ENCODE results near the gene TOP3B.
"Not testable (repeated sequence)": the region's sequence is repeated elsewhere in the genome, so short reads cannot be mapped to it uniquely, and the experiment has no call there.

Gene TOP3B

DNA sequence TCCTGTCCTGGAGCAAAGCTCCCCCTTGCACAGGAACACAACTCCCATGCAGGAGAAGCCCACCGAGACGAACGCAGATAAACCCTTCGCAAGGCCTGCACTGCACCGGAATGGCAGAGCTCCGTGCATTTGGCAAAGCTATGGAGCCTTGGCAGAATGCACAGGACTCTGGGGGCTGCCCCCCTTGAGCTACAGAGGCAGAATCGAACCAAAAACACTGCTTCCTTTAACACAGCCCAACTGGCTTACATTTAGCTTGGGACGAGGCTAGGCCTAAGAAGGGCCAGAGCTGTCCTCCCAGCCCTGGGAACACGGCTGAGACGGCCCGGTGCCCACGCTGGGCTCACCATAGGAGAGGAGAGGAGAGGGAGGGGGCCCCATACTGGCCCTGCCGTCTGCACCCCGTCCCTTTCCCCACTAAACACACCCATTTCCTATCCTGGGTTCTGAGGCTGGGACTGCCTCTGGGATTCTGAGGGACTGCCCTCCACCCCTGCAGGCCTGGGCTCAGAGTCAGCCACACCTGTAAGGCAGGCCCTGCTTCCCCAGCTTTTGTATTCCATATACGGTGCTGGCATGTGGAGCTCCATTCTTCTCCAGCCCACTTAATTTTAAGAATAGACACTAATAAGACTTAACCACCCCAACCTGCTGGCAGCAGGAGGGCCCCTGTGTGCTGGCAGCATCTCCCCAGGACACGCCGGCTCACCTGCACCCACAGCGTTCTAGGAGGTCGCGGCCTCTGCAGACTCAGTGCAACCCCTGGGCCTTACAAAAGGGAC, 62.9 kb downstream of the TOP3B start:
- TF ChIP-seq, protein P1, sequence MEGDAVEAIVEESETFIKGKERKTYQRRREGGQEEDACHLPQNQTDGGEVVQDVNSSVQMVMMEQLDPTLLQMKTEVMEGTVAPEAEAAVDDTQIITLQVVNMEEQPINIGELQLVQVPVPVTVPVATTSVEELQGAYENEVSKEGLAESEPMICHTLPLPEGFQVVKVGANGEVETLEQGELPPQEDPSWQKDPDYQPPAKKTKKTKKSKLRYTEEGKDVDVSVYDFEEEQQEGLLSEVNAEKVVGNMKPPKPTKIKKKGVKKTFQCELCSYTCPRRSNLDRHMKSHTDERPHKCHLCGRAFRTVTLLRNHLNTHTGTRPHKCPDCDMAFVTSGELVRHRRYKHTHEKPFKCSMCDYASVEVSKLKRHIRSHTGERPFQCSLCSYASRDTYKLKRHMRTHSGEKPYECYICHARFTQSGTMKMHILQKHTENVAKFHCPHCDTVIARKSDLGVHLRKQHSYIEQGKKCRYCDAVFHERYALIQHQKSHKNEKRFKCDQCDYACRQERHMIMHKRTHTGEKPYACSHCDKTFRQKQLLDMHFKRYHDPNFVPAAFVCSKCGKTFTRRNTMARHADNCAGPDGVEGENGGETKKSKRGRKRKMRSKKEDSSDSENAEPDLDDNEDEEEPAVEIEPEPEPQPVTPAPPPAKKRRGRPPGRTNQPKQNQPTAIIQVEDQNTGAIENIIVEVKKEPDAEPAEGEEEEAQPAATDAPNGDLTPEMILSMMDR (IDR thresholded peaks at IDR 0.05; ENCODE audit: low read depth, low read length, missing control alignments) = no peak
- DNase-seq (ENCODE audit: low read depth) = no peak
- in situ Hi-C loops (cut with HindIII; ENCODE audit: low sequenced_read_pairs) = loop anchor here (10.0 kb wide), 1 partner anchor 115 kb away; no protein-coding TSS in a partner anchor
- H3K4me3 ChIP-seq (ENCODE audit: low read depth, low read length) = no peak overlapping the region

DNA sequence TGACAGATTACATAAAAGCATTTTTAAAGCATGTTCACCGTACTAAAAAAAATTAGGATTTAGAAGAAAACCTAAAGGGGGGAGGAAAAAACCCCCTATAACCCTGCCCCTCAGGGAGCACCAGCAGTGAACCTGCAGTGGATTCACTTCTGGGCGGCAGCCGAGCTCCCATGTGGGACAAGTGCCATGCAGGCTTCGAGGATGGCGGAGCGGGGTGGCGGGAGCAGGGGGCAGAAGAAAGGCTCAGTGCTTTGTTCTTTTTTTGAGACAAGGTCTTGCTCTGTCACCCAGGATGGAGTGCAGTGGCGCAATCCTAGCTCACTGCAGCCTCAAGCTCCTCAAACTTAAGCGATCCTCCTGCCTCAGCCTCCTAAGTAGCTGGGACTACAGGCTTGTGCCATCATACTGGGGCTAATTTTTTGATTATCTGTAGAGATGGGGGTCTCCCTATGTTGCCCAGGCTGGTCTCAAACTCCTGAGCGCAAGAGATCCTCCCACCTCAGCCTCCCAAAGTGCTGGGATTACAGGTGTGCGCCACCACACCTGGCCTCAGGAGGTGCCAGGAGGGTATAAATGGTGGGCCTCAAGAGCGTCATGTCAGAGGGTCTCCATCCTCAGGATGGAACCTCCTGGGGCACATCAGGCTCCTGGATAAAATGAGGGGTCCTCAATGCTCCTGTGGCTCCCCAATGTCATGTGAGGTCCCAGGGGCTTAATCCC, 64.0 kb downstream of the TOP3B start:
- no peak overlapping the region for H3K4me3 ChIP-seq (ENCODE audit: low read depth, low read length)
- TF ChIP-seq, protein P1 (IDR thresholded peaks at IDR 0.05; ENCODE audit: low read depth, low read length, missing control alignments) = no peak
- in situ Hi-C loops (cut with HindIII; ENCODE audit: low sequenced_read_pairs) = no loop called here
- DNase-seq (ENCODE audit: low read depth) = no peak

DNA sequence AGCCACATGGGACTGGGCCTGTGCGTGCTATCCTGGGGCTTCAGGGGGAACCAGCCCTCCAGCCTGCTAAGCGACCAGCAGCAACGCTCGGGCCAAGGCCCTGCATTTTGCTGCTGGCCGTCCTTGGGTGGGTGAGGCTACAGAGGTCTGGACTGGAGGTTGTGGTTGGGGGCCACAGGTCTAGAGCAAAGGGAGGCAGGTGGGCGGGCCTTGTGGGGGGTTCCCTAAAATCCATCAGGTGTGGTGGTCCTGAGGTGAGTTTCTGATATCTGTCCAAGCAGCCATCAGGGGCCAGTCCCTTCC, 64.7 kb downstream of the TOP3B start:
- no peak overlapping the region for H3K4me3 ChIP-seq (ENCODE audit: low read depth, low read length)
- DNase-seq (ENCODE audit: low read depth) = no peak
- in situ Hi-C loops (cut with HindIII; ENCODE audit: low sequenced_read_pairs) = no loop called here
- TF ChIP-seq, protein P1 (IDR thresholded peaks at IDR 0.05; ENCODE audit: low read depth, low read length, missing control alignments) = no peak

DNA sequence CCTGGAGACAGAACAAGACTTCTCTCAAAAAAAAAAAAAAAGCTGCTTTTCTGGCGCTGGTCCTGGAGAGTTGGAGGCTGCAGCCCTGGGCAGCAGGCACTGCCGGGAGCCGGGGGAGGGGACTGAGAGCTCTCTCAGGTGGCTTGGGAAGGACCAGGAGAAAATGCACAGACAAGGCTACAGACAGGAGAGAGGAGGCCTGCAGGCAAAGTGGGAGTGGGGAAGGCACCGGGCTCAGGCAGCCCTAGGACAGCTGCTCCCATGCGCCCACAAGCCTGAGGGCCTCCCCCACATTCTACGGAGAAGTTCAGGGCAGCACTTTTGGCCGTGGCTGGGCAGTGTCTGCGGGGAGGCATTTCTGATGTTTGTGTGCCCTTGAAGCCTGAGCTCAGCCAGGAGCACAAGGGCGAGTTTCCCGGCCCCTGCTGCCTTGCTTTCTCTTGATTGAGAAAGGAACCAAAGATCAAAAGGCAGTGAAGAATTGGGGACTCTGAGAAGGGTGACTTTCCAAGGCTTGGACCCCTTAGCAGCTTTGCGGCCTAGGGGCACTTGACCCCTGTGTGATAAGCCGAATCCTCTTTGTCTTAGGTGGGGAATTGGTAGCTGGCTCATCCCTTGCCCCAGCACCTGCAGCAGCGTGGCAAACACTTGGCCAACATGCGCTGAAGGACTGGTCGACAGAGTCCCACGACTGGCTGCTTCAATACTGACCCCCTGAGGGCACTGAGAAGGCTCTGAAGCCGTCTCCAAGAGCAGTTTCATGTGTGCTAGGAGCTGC, 65.2 kb downstream of the TOP3B start:
- in situ Hi-C loops (cut with HindIII; ENCODE audit: low sequenced_read_pairs) = no loop called here
- H3K4me3 ChIP-seq (ENCODE audit: low read depth, low read length) = no peak overlapping the region
- DNase-seq (ENCODE audit: low read depth) = no peak
- TF ChIP-seq, protein P1 (IDR thresholded peaks at IDR 0.05; ENCODE audit: low read depth, low read length, missing control alignments) = no peak

DNA sequence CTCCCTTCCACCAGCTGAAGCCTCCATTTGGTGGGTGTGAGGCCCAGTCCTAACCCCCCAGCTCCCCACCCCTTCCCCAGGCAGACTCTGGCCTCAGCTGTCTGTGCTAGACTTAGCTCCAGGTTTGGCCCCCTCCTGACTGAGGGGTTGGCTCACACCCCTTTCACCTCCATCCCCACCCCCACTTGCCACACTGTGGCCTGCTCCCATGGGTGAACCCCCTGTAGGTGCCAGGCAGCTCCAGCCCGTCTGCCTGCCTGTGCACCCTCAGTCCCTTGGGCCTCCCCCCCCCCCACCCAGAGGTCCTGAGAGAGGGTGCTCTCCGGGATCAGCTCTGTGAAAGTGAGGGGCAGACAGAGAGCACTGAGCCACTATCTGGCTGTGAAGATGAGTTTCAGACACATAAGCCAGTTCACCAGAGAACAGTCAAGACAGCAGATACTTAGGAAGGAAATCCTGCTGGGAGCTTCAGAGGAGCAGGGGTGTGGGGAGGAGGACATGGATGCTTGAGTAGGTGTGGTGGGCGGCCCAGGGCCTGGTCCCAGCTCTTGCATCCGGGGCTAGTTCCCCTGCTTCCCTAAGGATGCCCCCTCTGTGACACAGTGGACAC, 66.2 kb downstream of the TOP3B start:
- in situ Hi-C loops (cut with HindIII; ENCODE audit: low sequenced_read_pairs) = no loop called here
- TF ChIP-seq, protein P1 (IDR thresholded peaks at IDR 0.05; ENCODE audit: low read depth, low read length, missing control alignments) = no peak
- DNase-seq (ENCODE audit: low read depth) = no peak
- H3K4me3 ChIP-seq (ENCODE audit: low read depth, low read length) = no peak overlapping the region

DNA sequence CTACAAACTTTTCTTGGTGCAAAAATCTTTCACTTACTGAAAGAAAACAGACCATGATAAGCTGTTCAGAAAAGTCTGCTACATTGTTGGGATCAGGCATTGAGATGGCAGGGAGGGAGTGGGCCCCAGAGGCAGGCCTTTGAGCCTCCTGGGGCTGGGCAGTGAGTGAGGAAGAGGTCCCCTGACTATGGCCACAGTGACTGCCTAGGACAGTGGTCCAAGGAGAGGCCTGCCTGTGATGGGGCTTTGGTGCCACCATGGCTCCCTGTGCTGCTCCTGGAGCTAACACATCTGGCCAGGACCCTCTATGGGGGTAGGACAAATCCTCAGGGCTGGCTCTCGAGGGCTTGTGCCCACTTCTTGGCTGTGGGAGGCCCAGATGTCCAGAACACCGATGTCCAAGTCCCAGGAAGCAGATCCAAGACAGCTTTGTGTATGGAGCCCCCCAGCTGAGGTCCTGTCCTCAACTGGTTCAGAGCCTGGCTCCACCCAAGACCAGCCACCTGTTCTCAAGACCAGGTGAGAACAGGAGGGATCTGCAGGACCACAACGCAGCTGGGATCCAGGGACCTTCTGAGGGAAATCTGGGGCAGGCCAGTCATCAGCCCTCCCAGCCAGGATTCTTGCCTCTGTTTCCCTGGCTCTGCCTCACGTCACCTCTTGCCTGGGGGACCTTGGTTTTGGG, 66.8 kb downstream of the TOP3B start:
- H3K4me3 ChIP-seq (ENCODE audit: low read depth, low read length) = no peak overlapping the region
- TF ChIP-seq, protein P1 (IDR thresholded peaks at IDR 0.05; ENCODE audit: low read depth, low read length, missing control alignments) = no peak

DNA sequence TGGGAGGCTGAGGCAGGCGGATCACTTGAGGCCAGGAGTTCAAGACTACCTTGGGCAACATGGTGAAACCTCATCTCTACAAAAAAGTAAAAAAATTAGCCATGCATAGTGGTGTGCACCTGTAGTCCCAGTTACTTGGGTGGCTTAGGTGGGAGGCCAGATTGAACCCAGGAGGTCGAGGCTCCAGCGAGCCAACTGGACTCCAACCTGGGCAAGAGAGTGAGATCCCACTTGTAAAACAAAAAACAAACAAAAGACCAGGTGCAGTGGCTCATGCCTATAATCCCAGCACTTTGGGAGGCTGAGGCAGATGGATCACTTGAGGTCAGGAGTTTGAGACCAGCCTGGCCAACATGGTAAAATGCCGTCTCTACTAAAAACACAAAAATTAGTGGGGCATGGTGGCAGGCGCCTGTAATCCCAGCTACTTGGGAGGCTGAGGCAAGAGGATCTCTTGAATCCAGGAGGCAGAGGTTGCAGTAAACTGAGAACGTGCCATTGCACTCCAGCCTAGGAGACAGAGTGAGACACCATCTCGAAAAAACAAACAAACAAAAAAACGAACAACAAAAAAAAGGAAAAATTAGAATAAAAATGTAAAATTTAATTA, 68.4 kb downstream of the TOP3B start:
- DNase-seq (ENCODE audit: low read depth); H3K4me3 ChIP-seq (ENCODE audit: low read depth, low read length); in situ Hi-C loops (cut with HindIII; ENCODE audit: low sequenced_read_pairs): not testable (repeated sequence)

More for the DNA sequence above, 66.8 kb downstream of the TOP3B start:
- in situ Hi-C loops (cut with HindIII; ENCODE audit: low sequenced_read_pairs) = no loop called here
- no peak for DNase-seq (ENCODE audit: low read depth)

DNA sequence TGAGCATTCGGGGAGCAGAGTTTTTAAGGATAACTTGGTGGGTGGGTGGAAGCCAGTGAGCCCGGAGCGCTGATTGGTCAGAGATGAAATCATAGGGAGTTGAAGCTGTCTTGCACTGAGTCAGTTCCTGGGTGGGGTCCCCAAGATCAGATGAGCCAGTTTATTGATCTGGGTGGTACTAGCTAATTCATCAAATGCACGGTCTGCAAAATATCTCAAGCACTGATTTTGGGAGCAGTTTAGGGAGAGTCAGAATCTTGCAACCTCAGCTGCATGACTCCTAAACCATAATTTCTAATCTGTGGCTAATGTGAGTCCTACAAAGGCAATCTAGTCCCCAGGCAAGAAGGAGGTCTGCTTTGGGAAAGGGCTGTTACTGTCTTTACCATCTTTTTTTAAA, 72.2 kb downstream of the TOP3B start:
- DNase-seq (ENCODE audit: low read depth); H3K4me3 ChIP-seq (ENCODE audit: low read depth, low read length); in situ Hi-C loops (cut with HindIII; ENCODE audit: low sequenced_read_pairs): not testable (repeated sequence)

Data from astrocyte of the cerebellum (primary cell).